Hepatocyte (in vitro differentiated cells): ENCODE measurements around the gene DNAH17. TPM values are rescaled to one million over a fixed set of nuclear protein-coding genes. Genes with fewer than 3 reads are reported as not detected.
A peak's percentile ranks its signal among the peaks of the same experiment; 100 is the strongest.

Experiments used
- DNase-seq: peaks from one replicate; pipeline ENCODE4 v3.0.0-alpha.2; 2016; ENCODE audit warnings: low spot score
- H2AFZ ChIP-seq: fragments of 200-600 bp; sonication (generic); 2 replicates; pipeline ENCODE4 v1.6.0; 2016; ENCODE audit warnings: antibody characterized with exemption, mild to moderate bottlenecking
- H3K27ac ChIP-seq: fragments of 200-600 bp; sonication (generic); 2 replicates; pipeline ENCODE4 v1.5.1; 2016; ENCODE audit warnings: mild to moderate bottlenecking
- H3K27me3 ChIP-seq: fragments of 200-600 bp; sonication (generic); 2 replicates; pipeline ENCODE4 v1.6.1; 2016
- H3K36me3 ChIP-seq: fragments of 200-600 bp; sonication (generic); replicated peaks from 2 replicates; pipeline ENCODE4 v1.5.1; 2016; ENCODE audit warnings: low read depth; ENCODE audit not compliant: insufficient read depth
- H3K4me1 ChIP-seq: fragments of 200-600 bp; sonication (generic); 2 replicates; pipeline ENCODE4 v1.5.1; 2016; ENCODE audit warnings: mild to moderate bottlenecking, moderate library complexity; ENCODE audit not compliant: insufficient read depth
- H3K4me2 ChIP-seq: fragments of 200-600 bp; sonication (generic); 2 replicates; pipeline ENCODE4 v1.6.0; 2016
- H3K4me3 ChIP-seq: fragments of 200-600 bp; sonication (generic); 2 replicates; pipeline ENCODE4 v1.5.1; 2016; ENCODE audit warnings: mild to moderate bottlenecking
- H3K79me2 ChIP-seq: fragments of 200-600 bp; sonication (generic); 2 replicates; pipeline ENCODE4 v1.6.0; 2017; ENCODE audit warnings: mild to moderate bottlenecking
- H3K9me2 ChIP-seq: fragments of 200-600 bp; sonication (generic); replicated peaks from 2 replicates; pipeline ENCODE4 v1.6.0; 2017; ENCODE audit warnings: mild to moderate bottlenecking; ENCODE audit not compliant: insufficient read depth
- H3K9me3 ChIP-seq: fragments of 200-600 bp; sonication (generic); 2 replicates; pipeline ENCODE4 v1.5.1; 2016; ENCODE audit warnings: low read depth, mild to moderate bottlenecking
- H4K20me1 ChIP-seq: fragments of 200-600 bp; sonication (generic); 2 replicates; pipeline ENCODE4 v1.6.0; 2016; ENCODE audit warnings: mild to moderate bottlenecking; ENCODE audit not compliant: insufficient read depth, poor library complexity, severe bottlenecking
- CTCF ChIP-seq: fragments of 200-600 bp; sonication (generic); IDR thresholded peaks from 2 replicates; pipeline ENCODE4 v1.5.1; 2016; ENCODE audit warnings: antibody characterized with exemption, mild to moderate bottlenecking; ENCODE audit not compliant: poor library complexity
- EZH2 ChIP-seq: fragments of 200-600 bp; sonication (generic); IDR thresholded peaks from 2 replicates; pipeline ENCODE4 v1.6.1; 2016; ENCODE audit warnings: antibody characterized with exemption, mild to moderate bottlenecking, borderline replicate concordance
- EZH2phosphoT487 ChIP-seq: fragments of 200-600 bp; sonication (generic); IDR thresholded peaks from one replicate; pipeline ENCODE4 v1.6.1; 2018; ENCODE audit warnings: antibody characterized with exemption, mild to moderate bottlenecking, low read depth, moderate library complexity; ENCODE audit not compliant: unreplicated experiment, severe bottlenecking
- WGBS: methylation state at CpG from one replicate; pipeline ENCODE4 v1.1.6; 2016; ENCODE audit warnings: low lambda C conversion rate; ENCODE audit errors: missing lambda C conversion rate; 5-methylcytosine and 5-hydroxymethylcytosine counted together
- polyA plus RNA-seq: library from polyadenylated mRNA; unstranded; fragments of >200 nt; fragmentation: Nextera tagmentation; extraction: Ambion mirVana; gene quantifications from 2 replicates; pipeline ENCODE4 v1.2.1, GENCODE V29; 2016
- total RNA-seq: library from RNA; depleted of rRNA; stranded (reverse); fragments of >200 nt; gene quantifications from 2 replicates; pipeline ENCODE4 v1.2.3, GENCODE V29; 2014

The DNAH17 gene
- total and polyA plus RNA-seq, 2 experiments from 2014 or later: 0.20 to 1.5 TPM

DNA sequence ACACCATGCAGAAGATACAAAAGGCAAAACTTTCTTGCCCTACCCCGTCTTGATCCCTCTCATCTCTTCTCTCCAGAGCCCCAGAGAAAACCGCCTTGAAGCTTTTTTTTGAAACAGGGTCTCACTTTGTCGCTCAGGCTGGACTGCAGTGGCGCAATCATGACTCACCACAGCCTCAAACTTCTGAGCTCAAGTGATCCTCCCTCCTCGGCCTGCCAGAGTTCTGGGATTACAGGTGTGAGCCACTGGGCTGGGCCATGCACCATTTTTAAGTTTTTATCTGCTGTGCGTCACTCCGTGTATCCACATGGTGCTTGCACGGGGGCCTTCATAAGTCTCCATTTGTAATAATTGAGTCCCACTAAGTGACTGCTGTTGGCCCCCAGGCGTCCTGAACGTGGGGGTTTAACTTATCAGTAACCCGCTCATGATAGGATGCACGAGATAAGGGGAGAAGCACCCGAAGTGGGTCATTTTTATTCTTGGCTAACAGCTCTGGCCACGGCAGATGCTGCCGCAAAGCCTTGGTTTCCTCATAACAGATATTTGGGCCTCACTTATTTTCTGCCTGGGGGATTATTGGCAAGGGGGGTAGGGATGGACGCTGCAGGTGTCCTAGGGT lies 8.6 kb downstream of the DNAH17 start:
- TF ChIP-seq EZH2 (no peak), EZH2phosphoT487 (no peak), CTCF (no peak)
- Histone ChIP-seq H3K4me3 (no peak overlapping the region), H3K9me2 (no peaks in the 10 kb centered on the region), H2AFZ (no peak overlapping the region), H3K9me3 (no peaks in the 10 kb centered on the region), H4K20me1 (no peaks in the 10 kb centered on the region), H3K79me2 (no peaks in the 10 kb centered on the region), H3K4me1 (no peaks in the 10 kb centered on the region), H3K4me2 (no peak overlapping the region), H3K27me3 (no peaks in the 10 kb centered on the region), H3K36me3 (no peaks in the 10 kb centered on the region), H3K27ac (no peak overlapping the region)
- 54% methylated on average over 16 of the region's 16 CpGs for WGBS
- DNase-seq: peak; percentile 48

DNA sequence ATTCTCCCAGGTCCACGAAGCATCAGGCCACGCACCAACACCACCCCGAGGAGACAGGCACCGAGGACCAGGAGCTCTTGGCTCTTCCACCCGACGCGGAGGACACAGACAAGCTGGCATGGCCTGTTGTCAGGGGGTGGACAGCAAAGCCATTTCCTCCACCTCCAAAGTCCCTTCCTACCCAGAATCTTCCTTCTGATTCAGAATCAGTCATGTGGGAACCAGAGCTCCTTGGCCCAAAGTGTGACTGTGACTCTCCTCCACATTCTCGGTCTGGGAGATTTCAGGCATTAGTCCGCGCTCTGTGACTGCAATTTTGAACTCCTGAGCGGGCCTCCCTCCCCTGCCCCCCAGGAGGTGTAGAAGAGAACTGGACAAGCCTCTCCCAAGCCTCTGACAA lies 9.2 kb downstream of the DNAH17 start:
- Histone ChIP-seq H3K4me1 (no peaks in the 10 kb centered on the region), H4K20me1 (no peaks in the 10 kb centered on the region), H3K9me2 (no peaks in the 10 kb centered on the region), H3K27ac (no peak overlapping the region), H3K36me3 (no peaks in the 10 kb centered on the region), H3K4me3 (no peak overlapping the region), H3K9me3 (no peaks in the 10 kb centered on the region), H3K79me2 (no peaks in the 10 kb centered on the region), H2AFZ (no peak overlapping the region), H3K4me2 (no peak overlapping the region), H3K27me3 (no peaks in the 10 kb centered on the region)
- no peak for DNase-seq
- TF ChIP-seq EZH2 (no peak), CTCF (no peak), EZH2phosphoT487 (no peak)
- 90% methylated on average over 11 of the region's 11 CpGs for WGBS

DNA sequence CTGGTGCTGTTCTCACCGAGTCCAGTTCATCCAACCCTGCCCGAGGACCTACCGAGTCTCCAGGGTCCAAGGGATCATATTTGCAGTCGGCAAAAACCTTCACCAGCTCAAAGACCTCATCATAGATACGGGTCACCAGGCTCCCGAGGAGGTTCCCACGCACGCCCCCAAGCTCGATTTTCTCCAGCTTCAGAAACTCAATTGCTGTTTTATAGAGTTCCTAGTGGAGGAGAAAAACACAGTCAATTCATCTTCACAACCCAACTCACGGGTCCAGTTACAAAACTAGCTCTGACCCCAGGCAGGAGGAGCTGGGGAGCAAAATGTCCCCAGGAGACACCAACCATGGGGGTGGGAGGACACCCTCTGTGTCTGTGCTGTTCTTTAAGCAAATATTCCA lies 10.2 kb downstream of the DNAH17 start:
- no peaks in the 10 kb centered on the region for H3K36me3 ChIP-seq

More for the DNA sequence above, 10.2 kb downstream of the DNAH17 start:
- Histone ChIP-seq H3K27me3 (no peaks in the 10 kb centered on the region), H3K4me1 (no peaks in the 10 kb centered on the region), H2AFZ (no peak overlapping the region), H3K9me3 (no peaks in the 10 kb centered on the region), H3K79me2 (no peaks in the 10 kb centered on the region), H3K4me2 (no peak overlapping the region), H3K27ac (no peak overlapping the region), H4K20me1 (no peaks in the 10 kb centered on the region), H3K9me2 (no peaks in the 10 kb centered on the region), H3K4me3 (no peak overlapping the region)
- TF ChIP-seq EZH2phosphoT487 (no peak), CTCF (no peak), EZH2 (no peak)
- DNase-seq: no peak
- WGBS: 95% methylated on average over 10 of the region's 10 CpGs
